GM23338 (cell line): ENCODE measurements around the gene DNAAF5. TPM values are rescaled to one million over a fixed set of nuclear protein-coding genes. Genes with fewer than 3 reads are reported as not detected.

ENCODE experiments used
- ATAC-seq: fragments of 200-7000 bp; cut with Tn5 transposase; 3 replicates; pipeline ENCODE4 v1.9.1; 2020
- DNase-seq: peaks from one replicate; pipeline ENCODE4 v3.0.0-alpha.2; 2015; ENCODE audit warnings: low spot score
- H2AFZ ChIP-seq: fragments of 200-600 bp; sonication (generic); 2 replicates; pipeline ENCODE4 v1.8.0; 2016; ENCODE audit warnings: antibody characterized with exemption, mild to moderate bottlenecking, moderate library complexity
- H3F3A ChIP-seq: fragments of 200-600 bp; sonication (generic); replicated peaks from 2 replicates; pipeline ENCODE4 v1.8.0; 2017; ENCODE audit warnings: antibody characterized with exemption, mixed run types, low read depth
- H3K27ac ChIP-seq: fragments of 200-600 bp; sonication (generic); 2 replicates; pipeline ENCODE4 v1.6.1; 2016; ENCODE audit warnings: low read depth
- H3K27me3 ChIP-seq: fragments of 200-600 bp; sonication (generic); 2 replicates; pipeline ENCODE4 v1.8.0; 2016; ENCODE audit warnings: mild to moderate bottlenecking, mixed run types, moderate library complexity; ENCODE audit not compliant: insufficient read depth
- H3K36me3 ChIP-seq: fragments of 200-600 bp; sonication (generic); 2 replicates; pipeline ENCODE4 v1.8.0; 2016; ENCODE audit warnings: mild to moderate bottlenecking; ENCODE audit not compliant: insufficient read depth
- H3K4me1 ChIP-seq: fragments of 200-600 bp; sonication (generic); 2 replicates; pipeline ENCODE4 v1.8.0; 2016; ENCODE audit warnings: mild to moderate bottlenecking, moderate library complexity; ENCODE audit not compliant: insufficient read depth
- H3K4me2 ChIP-seq: fragments of 200-600 bp; sonication (generic); 2 replicates; pipeline ENCODE4 v1.7.1; 2017; ENCODE audit warnings: mixed run types
- H3K4me3 ChIP-seq: fragments of 200-600 bp; sonication (generic); 2 replicates; pipeline ENCODE4 v1.6.1; 2016; ENCODE audit warnings: mixed run types
- H3K79me2 ChIP-seq: fragments of 200-600 bp; sonication (generic); replicated peaks from 2 replicates; pipeline ENCODE4 v1.8.0; 2017; ENCODE audit warnings: mild to moderate bottlenecking; ENCODE audit not compliant: insufficient read depth
- H3K9me2 ChIP-seq: fragments of 200-600 bp; sonication (generic); 2 replicates; pipeline ENCODE4 v1.8.0; 2017; ENCODE audit not compliant: insufficient read depth
- H4K20me1 ChIP-seq: fragments of 200-600 bp; sonication (generic); replicated peaks from 2 replicates; pipeline ENCODE4 v1.8.0; 2017; ENCODE audit warnings: mild to moderate bottlenecking; ENCODE audit not compliant: insufficient read depth
- H3K27ac Mint-ChIP-seq: 2 replicates; pipeline ENCODE4 v1.8.0; 2020; ENCODE audit warnings: inconsistent platforms, mild to moderate bottlenecking, moderate library complexity, mixed read lengths
- H3K27me3 Mint-ChIP-seq: 3 replicates; pipeline ENCODE4 v1.8.0; 2022; ENCODE audit warnings: low read depth, mild to moderate bottlenecking, moderate library complexity, mixed read lengths, inconsistent platforms; ENCODE audit not compliant: insufficient read depth, poor library complexity
- H3K36me3 Mint-ChIP-seq: 3 replicates; pipeline ENCODE4 v1.8.0; 2021; ENCODE audit warnings: low read depth, mild to moderate bottlenecking, inconsistent platforms, moderate library complexity, mixed read lengths
- H3K4me1 Mint-ChIP-seq: 3 replicates; pipeline ENCODE4 v1.8.0; 2020; ENCODE audit warnings: mild to moderate bottlenecking, inconsistent platforms, mixed read lengths
- H3K4me3 Mint-ChIP-seq: 3 replicates; pipeline ENCODE4 v1.8.0; 2021; ENCODE audit warnings: moderate library complexity, mild to moderate bottlenecking, inconsistent platforms, mixed read lengths
- H3K9me3 Mint-ChIP-seq: 3 replicates; pipeline ENCODE4 v1.8.0; 2020; ENCODE audit warnings: moderate library complexity, mild to moderate bottlenecking, inconsistent platforms, mixed read lengths
- CREB1 ChIP-seq: fragments of 250-450 bp; sonication (Bioruptor Pico); IDR thresholded peaks from 2 replicates; pipeline ENCODE4 v1.5.0; 2020; ENCODE audit warnings: low read depth, mild to moderate bottlenecking, moderate library complexity
- EZH2 ChIP-seq: fragments of 200-600 bp; sonication (generic); IDR thresholded peaks from one replicate; pipeline ENCODE4 v1.8.0; 2017; ENCODE audit warnings: antibody characterized with exemption, mild to moderate bottlenecking, low read depth; ENCODE audit not compliant: unreplicated experiment
- EZH2phosphoT487 ChIP-seq: fragments of 200-600 bp; sonication (generic); IDR thresholded peaks from one replicate; pipeline ENCODE4 v1.8.1; 2018; ENCODE audit warnings: antibody characterized with exemption; ENCODE audit not compliant: unreplicated experiment
- JUNB ChIP-seq: IDR thresholded peaks from one replicate; pipeline ENCODE4 v1.6.1; 2016; ENCODE audit warnings: antibody characterized with exemption; ENCODE audit not compliant: unreplicated experiment
- NANOG ChIP-seq: IDR thresholded peaks from 2 replicates; pipeline ENCODE4 v1.6.1; 2016; ENCODE audit warnings: antibody characterized with exemption, borderline replicate concordance
- ZNF114 ChIP-seq: fragments of 250-450 bp; sonication (Bioruptor Pico); IDR thresholded peaks from 2 replicates; pipeline ENCODE4 v1.5.0; 2020; ENCODE audit warnings: mild to moderate bottlenecking, moderate library complexity
- ZNF331 ChIP-seq: fragments of 250-450 bp; sonication (Bioruptor Pico); IDR thresholded peaks from 2 replicates; pipeline ENCODE4 v1.5.0; 2020; ENCODE audit warnings: low read depth, mild to moderate bottlenecking, moderate library complexity
- polyA plus RNA-seq: library from polyadenylated mRNA; unstranded; fragments of >200 nt; fragmentation: Nextera tagmentation; extraction: Ambion mirVana; gene quantifications from 2 replicates; pipeline ENCODE4 v1.2.1, GENCODE V29; 2016
- total RNA-seq: library from RNA; depleted of rRNA; stranded (reverse); fragments of >200 nt; shearing (Covaris generic); gene quantifications from 2 replicates; pipeline ENCODE4 v1.2.3, GENCODE V29; 2014
- TF ChIP-seq, protein P1 (sequence below), 2 experiments: fragments of 200-600 bp in 1 of 2; sonication (generic) in 1 of 2; conservative IDR thresholded peaks; 2 replicates each; pipeline versions ENCODE4 v1.5.1 to v1.6.1; 2016 to 2017; ENCODE audit warnings: antibody characterized with exemption in 2 of 2, low read depth in 2 of 2, mild to moderate bottlenecking in 2 of 2, moderate library complexity in 1 of 2
- TF ChIP-seq, protein P2 (sequence below): fragments of 250-450 bp; sonication (Bioruptor Pico); IDR thresholded peaks from 2 replicates; pipeline ENCODE4 v1.5.0; 2020; ENCODE audit warnings: mild to moderate bottlenecking, moderate library complexity

DNAAF5 gene
- total and polyA plus RNA-seq, 2 experiments from 2014 or later: 20.4 to 86.7 TPM

DNA sequence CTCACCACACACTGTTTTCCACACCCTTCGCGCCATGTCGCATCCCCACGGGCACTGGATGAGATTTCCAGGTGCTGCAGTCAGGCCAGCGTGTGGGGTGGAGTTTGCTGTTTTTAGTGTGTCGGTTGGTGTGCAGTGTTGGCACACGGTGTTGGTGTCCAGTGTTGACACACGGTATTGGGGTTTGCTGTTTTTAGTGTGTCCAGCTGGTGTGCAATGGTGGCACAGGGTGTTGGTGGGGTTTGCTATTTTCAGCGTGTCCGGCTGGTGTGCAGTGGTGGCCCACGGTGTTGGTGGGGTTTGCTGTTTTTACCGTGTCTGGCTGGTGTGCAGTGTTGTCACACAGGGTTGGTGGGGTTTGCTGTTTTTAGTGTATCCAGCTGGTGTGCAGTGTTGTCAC, 20.7 kb downstream of the DNAAF5 start (continued):
- no peak for TF ChIP-seq EZH2phosphoT487

DNA sequence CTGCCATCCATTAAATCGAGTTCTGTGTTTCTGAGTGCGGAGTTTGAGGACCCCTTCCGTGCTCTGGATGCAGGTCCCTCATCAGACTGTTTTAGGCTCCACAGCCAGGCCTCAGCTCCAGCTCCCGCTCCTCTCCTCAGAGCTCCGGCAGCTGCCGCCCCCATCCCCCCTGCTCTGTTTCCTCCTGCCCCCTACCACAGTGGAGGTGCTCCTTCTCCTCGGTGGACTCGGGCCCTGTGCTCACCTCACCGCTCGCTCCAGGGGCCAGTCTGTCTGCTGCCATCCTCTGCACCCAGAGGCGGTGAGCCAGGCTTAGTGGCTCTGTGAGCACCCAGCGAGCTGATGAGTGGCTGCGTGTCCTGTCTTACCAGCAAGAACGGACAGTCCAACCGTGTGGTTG, 21.9 kb downstream of the DNAAF5 start:
- H3K36me3 Mint-ChIP-seq: peaks cover 56% of the 10 kb centered on the region
- Histone ChIP-seq H3K4me1 (no peaks in the 10 kb centered on the region), H3K4me2 (no peak overlapping the region), H2AFZ (no peak overlapping the region), H4K20me1 (0 out of 2 replicates have a peak, but pooled peaks cover 3% of the 10 kb centered on the region), H3K36me3 (no peaks in the 10 kb centered on the region), H3K27me3 (no peaks in the 10 kb centered on the region), H3F3A (peaks cover 10% of the 10 kb centered on the region), H3K79me2 (peaks cover 11% of the 10 kb centered on the region), H3K9me2 (no peaks in the 10 kb centered on the region), H3K27ac (no peak overlapping the region), H3K4me3 (no peak overlapping the region)
- H3K4me1 Mint-ChIP-seq: no peaks in the 10 kb centered on the region
- DNase-seq: no peak
- H3K27me3 Mint-ChIP-seq: peaks cover 2% of the 10 kb centered on the region
- H3K27ac Mint-ChIP-seq: peak overlapping the region; percentile 82; the same call in 1 of the 2 replicates
- TF ChIP-seq ZNF114 (CRISPR knock-in tag): no peak
- TF ChIP-seq EZH2phosphoT487: no peak
- no peak for TF ChIP-seq EZH2
- no peak for TF ChIP-seq ZNF331 (CRISPR knock-in tag)
- no peak for TF ChIP-seq NANOG
- TF ChIP-seq, protein P1, sequence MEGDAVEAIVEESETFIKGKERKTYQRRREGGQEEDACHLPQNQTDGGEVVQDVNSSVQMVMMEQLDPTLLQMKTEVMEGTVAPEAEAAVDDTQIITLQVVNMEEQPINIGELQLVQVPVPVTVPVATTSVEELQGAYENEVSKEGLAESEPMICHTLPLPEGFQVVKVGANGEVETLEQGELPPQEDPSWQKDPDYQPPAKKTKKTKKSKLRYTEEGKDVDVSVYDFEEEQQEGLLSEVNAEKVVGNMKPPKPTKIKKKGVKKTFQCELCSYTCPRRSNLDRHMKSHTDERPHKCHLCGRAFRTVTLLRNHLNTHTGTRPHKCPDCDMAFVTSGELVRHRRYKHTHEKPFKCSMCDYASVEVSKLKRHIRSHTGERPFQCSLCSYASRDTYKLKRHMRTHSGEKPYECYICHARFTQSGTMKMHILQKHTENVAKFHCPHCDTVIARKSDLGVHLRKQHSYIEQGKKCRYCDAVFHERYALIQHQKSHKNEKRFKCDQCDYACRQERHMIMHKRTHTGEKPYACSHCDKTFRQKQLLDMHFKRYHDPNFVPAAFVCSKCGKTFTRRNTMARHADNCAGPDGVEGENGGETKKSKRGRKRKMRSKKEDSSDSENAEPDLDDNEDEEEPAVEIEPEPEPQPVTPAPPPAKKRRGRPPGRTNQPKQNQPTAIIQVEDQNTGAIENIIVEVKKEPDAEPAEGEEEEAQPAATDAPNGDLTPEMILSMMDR (conservative IDR thresholded peaks at IDR 0.05; ENCODE audit: low read depth in 2 of 2): no peak
- TF ChIP-seq, protein P2, sequence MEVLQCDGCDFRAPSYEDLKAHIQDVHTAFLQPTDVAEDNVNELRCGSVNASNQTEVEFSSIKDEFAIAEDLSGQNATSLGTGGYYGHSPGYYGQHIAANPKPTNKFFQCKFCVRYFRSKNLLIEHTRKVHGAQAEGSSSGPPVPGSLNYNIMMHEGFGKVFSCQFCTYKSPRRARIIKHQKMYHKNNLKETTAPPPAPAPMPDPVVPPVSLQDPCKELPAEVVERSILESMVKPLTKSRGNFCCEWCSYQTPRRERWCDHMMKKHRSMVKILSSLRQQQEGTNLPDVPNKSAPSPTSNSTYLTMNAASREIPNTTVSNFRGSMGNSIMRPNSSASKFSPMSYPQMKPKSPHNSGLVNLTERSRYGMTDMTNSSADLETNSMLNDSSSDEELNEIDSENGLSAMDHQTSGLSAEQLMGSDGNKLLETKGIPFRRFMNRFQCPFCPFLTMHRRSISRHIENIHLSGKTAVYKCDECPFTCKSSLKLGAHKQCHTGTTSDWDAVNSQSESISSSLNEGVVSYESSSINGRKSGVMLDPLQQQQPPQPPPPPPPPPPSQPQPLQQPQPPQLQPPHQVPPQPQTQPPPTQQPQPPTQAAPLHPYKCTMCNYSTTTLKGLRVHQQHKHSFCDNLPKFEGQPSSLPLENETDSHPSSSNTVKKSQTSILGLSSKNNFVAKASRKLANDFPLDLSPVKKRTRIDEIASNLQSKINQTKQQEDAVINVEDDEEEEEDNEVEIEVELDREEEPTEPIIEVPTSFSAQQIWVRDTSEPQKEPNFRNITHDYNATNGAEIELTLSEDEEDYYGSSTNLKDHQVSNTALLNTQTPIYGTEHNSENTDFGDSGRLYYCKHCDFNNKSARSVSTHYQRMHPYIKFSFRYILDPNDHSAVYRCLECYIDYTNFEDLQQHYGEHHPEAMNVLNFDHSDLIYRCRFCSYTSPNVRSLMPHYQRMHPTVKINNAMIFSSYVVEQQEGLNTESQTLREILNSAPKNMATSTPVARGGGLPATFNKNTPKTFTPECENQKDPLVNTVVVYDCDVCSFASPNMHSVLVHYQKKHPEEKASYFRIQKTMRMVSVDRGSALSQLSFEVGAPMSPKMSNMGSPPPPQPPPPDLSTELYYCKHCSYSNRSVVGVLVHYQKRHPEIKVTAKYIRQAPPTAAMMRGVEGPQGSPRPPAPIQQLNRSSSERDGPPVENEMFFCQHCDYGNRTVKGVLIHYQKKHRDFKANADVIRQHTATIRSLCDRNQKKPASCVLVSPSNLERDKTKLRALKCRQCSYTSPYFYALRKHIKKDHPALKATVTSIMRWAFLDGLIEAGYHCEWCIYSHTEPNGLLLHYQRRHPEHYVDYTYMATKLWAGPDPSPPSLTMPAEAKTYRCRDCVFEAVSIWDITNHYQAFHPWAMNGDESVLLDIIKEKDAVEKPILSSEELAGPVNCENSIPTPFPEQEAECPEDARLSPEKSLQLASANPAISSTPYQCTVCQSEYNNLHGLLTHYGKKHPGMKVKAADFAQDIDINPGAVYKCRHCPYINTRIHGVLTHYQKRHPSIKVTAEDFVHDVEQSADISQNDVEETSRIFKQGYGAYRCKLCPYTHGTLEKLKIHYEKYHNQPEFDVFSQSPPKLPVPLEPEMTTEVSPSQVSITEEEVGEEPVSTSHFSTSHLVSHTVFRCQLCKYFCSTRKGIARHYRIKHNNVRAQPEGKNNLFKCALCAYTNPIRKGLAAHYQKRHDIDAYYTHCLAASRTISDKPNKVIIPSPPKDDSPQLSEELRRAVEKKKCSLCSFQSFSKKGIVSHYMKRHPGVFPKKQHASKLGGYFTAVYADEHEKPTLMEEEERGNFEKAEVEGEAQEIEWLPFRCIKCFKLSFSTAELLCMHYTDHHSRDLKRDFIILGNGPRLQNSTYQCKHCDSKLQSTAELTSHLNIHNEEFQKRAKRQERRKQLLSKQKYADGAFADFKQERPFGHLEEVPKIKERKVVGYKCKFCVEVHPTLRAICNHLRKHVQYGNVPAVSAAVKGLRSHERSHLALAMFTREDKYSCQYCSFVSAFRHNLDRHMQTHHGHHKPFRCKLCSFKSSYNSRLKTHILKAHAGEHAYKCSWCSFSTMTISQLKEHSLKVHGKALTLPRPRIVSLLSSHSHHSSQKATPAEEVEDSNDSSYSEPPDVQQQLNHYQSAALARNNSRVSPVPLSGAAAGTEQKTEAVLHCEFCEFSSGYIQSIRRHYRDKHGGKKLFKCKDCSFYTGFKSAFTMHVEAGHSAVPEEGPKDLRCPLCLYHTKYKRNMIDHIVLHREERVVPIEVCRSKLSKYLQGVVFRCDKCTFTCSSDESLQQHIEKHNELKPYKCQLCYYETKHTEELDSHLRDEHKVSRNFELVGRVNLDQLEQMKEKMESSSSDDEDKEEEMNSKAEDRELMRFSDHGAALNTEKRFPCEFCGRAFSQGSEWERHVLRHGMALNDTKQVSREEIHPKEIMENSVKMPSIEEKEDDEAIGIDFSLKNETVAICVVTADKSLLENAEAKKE (CRISPR knock-in tag): no peak
- TF ChIP-seq CREB1: no peak
- TF ChIP-seq JUNB: no peak
- H3K9me3 Mint-ChIP-seq: no peaks in the 10 kb centered on the region; the same call in 2 of the 3 replicates
- H3K4me3 Mint-ChIP-seq: no peak overlapping the region
- ATAC-seq: no peak
